Gastrocnemius medialis (tissue), 4 donors: Measurements from ENCODE around the gene CD177. TPM values are rescaled to one million over a fixed set of nuclear protein-coding genes. Genes with fewer than 3 reads are reported as not detected.
"Not testable (repeated sequence)": the region's sequence is repeated elsewhere in the genome, so short reads cannot be mapped to it uniquely, and the experiment has no call there.

Source experiments
- ATAC-seq, 2 donors: fragments of 150-250 bp; one replicate each; pipeline ENCODE4 v1.9.1; 2016
- DNase-seq, 2 donors: peaks; one replicate each; pipeline ENCODE4 v3.0.0-alpha.2; 2019
- H3K27ac ChIP-seq, 4 donors: fragments of 200-600 bp; sonication (generic); 1 replicate in 1 of 4; 2 replicates in 3 of 4; pipeline ENCODE4 v1.5.1; 2016 to 2018; ENCODE audit warnings: mild to moderate bottlenecking in 2 of 4, moderate library complexity in 1 of 4
- H3K27me3 ChIP-seq, 3 donors: fragments of 200-600 bp; sonication (generic) in 2 of 3; 1 replicate in 1 of 3; 2 replicates in 2 of 3; pipeline versions ENCODE4 v1.5.1 to v1.6.0; 2016 to 2019; ENCODE audit warnings: mild to moderate bottlenecking in 1 of 3, moderate library complexity in 1 of 3
- H3K36me3 ChIP-seq, 2 donors: fragments of 200-600 bp; sonication (generic) in 1 of 2; one replicate each; pipeline ENCODE4 v1.5.1; 2017 to 2018
- H3K4me1 ChIP-seq, 2 donors: fragments of 200-600 bp; sonication (generic) in 1 of 2; one replicate each; pipeline ENCODE4 v1.5.1; 2016 to 2017; ENCODE audit warnings: mild to moderate bottlenecking in 2 of 2
- H3K4me3 ChIP-seq, 4 donors: fragments of 200-600 bp; sonication (generic) in 3 of 4; 1 replicate in 1 of 4; 2 replicates in 3 of 4; pipeline ENCODE4 v1.5.1; 2016 to 2019; ENCODE audit warnings: mild to moderate bottlenecking in 2 of 4
- H3K9me3 ChIP-seq, 3 donors: fragments of 200-600 bp; sonication (generic) in 2 of 3; 1 replicate in 1 of 3; 2 replicates in 2 of 3; pipeline ENCODE4 v1.5.1; 2016 to 2019
- CTCF ChIP-seq, 5 experiments: fragments of 450-650 bp in 3 of 5; fragments of 200-600 bp in 2 of 5; sonication (generic) in 2 of 5; IDR thresholded peaks in 4 of 5; conservative IDR thresholded peaks in 1 of 5; 1 replicate in 4 of 5; 2 replicates in 1 of 5; pipeline ENCODE4 v1.5.1; 2016 to 2019; ENCODE audit warnings: antibody characterized with exemption in 5 of 5, mild to moderate bottlenecking in 3 of 5, moderate library complexity in 3 of 5
- POLR2A ChIP-seq, 2 donors: fragments of 450-650 bp; IDR thresholded peaks; one replicate each; pipeline ENCODE4 v1.6.1; 2017; ENCODE audit warnings: antibody characterized with exemption in 2 of 2, mild to moderate bottlenecking in 2 of 2, moderate library complexity in 2 of 2
- in situ Hi-C, 4 donors: fragments of 200-750 bp; cut with MboI; loops; one replicate each; pipeline versions ENCODE4 v1.15.0 to v1.8.0; 2017; ENCODE audit warnings: low sequenced_read_pairs in 4 of 4
- intact Hi-C: fragments of 100-400 bp; cut with DNase I; formaldehyde crosslinking; loops from one replicate; pipeline ENCODE4 v1.15.1; 2023; ENCODE audit warnings: low total_unique reads
- total RNA-seq, 4 donors: library from RNA; depleted of rRNA; stranded (reverse); fragments of >200 nt; gene quantifications; one replicate each; pipeline versions ENCODE4 v1.1.0 to v1.2.3, GENCODE V29; 2016

The CD177 gene
- total RNA-seq, 4 donors from 2014 or later, result 1.3 to 2.9 (median 2.6) TPM; not detected in 1

- no peak overlapping the region for H3K27ac ChIP-seq
- TF ChIP-seq POLR2A (IDR thresholded peaks at IDR 0.05) (no peak), CTCF (IDR thresholded peaks at IDR 0.05 in 4 of 5, conservative IDR thresholded peaks at IDR 0.05 in 1 of 5) (no peak)
- no peak for DNase-seq
- H3K4me1 ChIP-seq, result no peaks in the 10 kb centered on the region
- intact Hi-C loops, result no loop called here
- H3K27me3 ChIP-seq, result no peaks in the 10 kb centered on the region
- in situ Hi-C loops, result no loop called here
- H3K36me3 ChIP-seq, result no peaks in the 10 kb centered on the region
- ATAC-seq, result no peak
- no peak overlapping the region for H3K4me3 ChIP-seq
- no peaks in the 10 kb centered on the region for H3K9me3 ChIP-seq
Measured at GRCh38 chr19:43362179-43362578, 8.7 kb downstream of the CD177 start.

GRCh38 chr19:43362745-43363144 lies 9.3 kb downstream of the CD177 start:
- Histone ChIP-seq H3K9me3 (no peaks in the 10 kb centered on the region), H3K4me1 (no peaks in the 10 kb centered on the region), H3K27me3 (no peaks in the 10 kb centered on the region), H3K27ac (no peak overlapping the region), H3K36me3 (no peaks in the 10 kb centered on the region), H3K4me3 (no peak overlapping the region)
- TF ChIP-seq POLR2A (IDR thresholded peaks at IDR 0.05), result no peak
- no peak for TF ChIP-seq CTCF (IDR thresholded peaks at IDR 0.05 in 4 of 5, conservative IDR thresholded peaks at IDR 0.05 in 1 of 5)
- no peak for ATAC-seq
- DNase-seq, result no peak
- in situ Hi-C loops, result no loop called here
- intact Hi-C loops, result no loop called here

- H3K27ac ChIP-seq, H3K36me3 ChIP-seq, H3K9me3 ChIP-seq, intact Hi-C loops, ATAC-seq, H3K27me3 ChIP-seq, H3K4me3 ChIP-seq, in situ Hi-C loops, H3K4me1 ChIP-seq, DNase-seq: not testable (repeated sequence)
Measured at GRCh38 chr19:43365677-43366076, 12.2 kb downstream of the CD177 start.

- Histone ChIP-seq H3K4me3 (no peak overlapping the region), H3K4me1 (no peaks in the 10 kb centered on the region), H3K9me3 (no peaks in the 10 kb centered on the region), H3K27me3 (no peaks in the 10 kb centered on the region), H3K27ac (no peak overlapping the region), H3K36me3 (no peaks in the 10 kb centered on the region)
- DNase-seq (no peak), ATAC-seq (no peak)
- in situ Hi-C loops, result no loop called here
- TF ChIP-seq CTCF (IDR thresholded peaks at IDR 0.05 in 4 of 5, conservative IDR thresholded peaks at IDR 0.05 in 1 of 5) (no peak), POLR2A (IDR thresholded peaks at IDR 0.05) (no peak)
- intact Hi-C loops, result no loop called here
Measured at GRCh38 chr19:43367822-43368221, 14.3 kb downstream of the CD177 start.

GRCh38 chr19:43368897-43369296 lies 15.4 kb downstream of the CD177 start:
- DNase-seq, H3K27ac ChIP-seq, H3K36me3 ChIP-seq, H3K9me3 ChIP-seq, in situ Hi-C loops, H3K27me3 ChIP-seq, H3K4me3 ChIP-seq, intact Hi-C loops, H3K4me1 ChIP-seq, ATAC-seq: not testable (repeated sequence)

GRCh38 chr19:43371909-43372308 lies 18.4 kb downstream of the CD177 start:
- no peaks in the 10 kb centered on the region for H3K27me3 ChIP-seq
- ATAC-seq, result no peak
- no peak for TF ChIP-seq CTCF (IDR thresholded peaks at IDR 0.05 in 4 of 5, conservative IDR thresholded peaks at IDR 0.05 in 1 of 5)
- TF ChIP-seq POLR2A (IDR thresholded peaks at IDR 0.05), result no peak
- H3K9me3 ChIP-seq, result no peaks in the 10 kb centered on the region
- no peak overlapping the region for H3K27ac ChIP-seq
- H3K36me3 ChIP-seq, result no peaks in the 10 kb centered on the region
- DNase-seq, result no peak
- intact Hi-C loops, result no loop called here
- in situ Hi-C loops, result no loop called here
- no peaks in the 10 kb centered on the region for H3K4me1 ChIP-seq
- no peak overlapping the region for H3K4me3 ChIP-seq
